IMR-90 (cell line): ENCODE measurements around the gene RPS15A. TPM values are rescaled to one million over a fixed set of nuclear protein-coding genes. Genes with fewer than 3 reads are reported as not detected.
"Not testable (repeated sequence)": the region's sequence is repeated elsewhere in the genome, so short reads cannot be mapped to it uniquely, and the experiment has no call there.

Source experiments
- ATAC-seq: fragments of 200-7000 bp; cut with Tn5 transposase; 2 replicates; pipeline ENCODE4 v1.9.1; 2020; ENCODE audit warnings: low read depth, mild to moderate bottlenecking, moderate library complexity
- BruUV-seq: library from RNA; stranded (reverse); fragments of 400-500 nt; replicated peaks from 2 replicates; lab custom pipeline; 2021; lab: Mats Ljungman, UMichigan
- CTCF ChIA-PET: fragments of 300-600 bp; formaldehyde crosslinking; extraction: SDS; loops from one replicate; lab custom pipeline; 2021; ENCODE audit warnings: antibody characterized with exemption; lab: Yijun Ruan, JAX
- POLR2A ChIA-PET: fragments of 300-600 bp; sonication (Branson Sonifier 250); formaldehyde crosslinking; loops from one replicate; lab custom pipeline; 2022; ENCODE audit warnings: antibody characterized with exemption; ENCODE audit not compliant: unreplicated experiment; lab: Charles Lee
- DNase-seq: peaks from one replicate; pipeline ENCODE4 v3.0.0; 2013
- H2AFZ ChIP-seq: replicated peaks from 2 replicates; pipeline ENCODE3; 2013; ENCODE audit warnings: low read length, mild to moderate bottlenecking; ENCODE audit not compliant: poor library complexity
- H2AK5ac ChIP-seq: 2 replicates; pipeline ENCODE4 v1.6.1; 2013; ENCODE audit warnings: low read depth, low read length, inconsistent platforms
- H2AK9ac ChIP-seq: replicated peaks from 2 replicates; pipeline ENCODE3; 2013; ENCODE audit warnings: mild to moderate bottlenecking, low read depth, low read length, moderate library complexity; ENCODE audit not compliant: poor library complexity
- H2BK120ac ChIP-seq: 2 replicates; pipeline ENCODE4 v1.6.1; 2013; ENCODE audit warnings: low read depth, low read length, inconsistent platforms
- H2BK15ac ChIP-seq: 3 replicates; pipeline ENCODE4 v1.6.1; 2013; ENCODE audit warnings: low read depth, low read length, inconsistent platforms
- H2BK20ac ChIP-seq: 2 replicates; pipeline ENCODE4 v1.6.1; 2013; ENCODE audit warnings: low read depth, mild to moderate bottlenecking, inconsistent platforms, low read length, moderate library complexity
- H2BK5ac ChIP-seq: 2 replicates; pipeline ENCODE4 v1.6.1; 2013; ENCODE audit warnings: mild to moderate bottlenecking, low read depth, low read length, inconsistent platforms; ENCODE audit not compliant: poor library complexity, severe bottlenecking
- H3K14ac ChIP-seq: replicated peaks from 2 replicates; pipeline ENCODE4 v1.6.1; 2013; ENCODE audit warnings: low read depth, low read length, inconsistent platforms
- H3K18ac ChIP-seq: 2 replicates; pipeline ENCODE4 v1.6.1; 2013; ENCODE audit warnings: low read depth, low read length, control low read depth
- H3K23ac ChIP-seq: 2 replicates; pipeline ENCODE4 v1.6.1; 2013; ENCODE audit warnings: low read depth, low read length, inconsistent platforms
- H3K27ac ChIP-seq: 2 replicates; pipeline ENCODE4 v1.5.1; 2013; ENCODE audit warnings: mild to moderate bottlenecking, control low read depth, low read length; ENCODE audit not compliant: insufficient read depth
- H3K27me3 ChIP-seq: 2 replicates; pipeline ENCODE4 v1.6.1; 2013; ENCODE audit warnings: low read length; ENCODE audit not compliant: control insufficient read depth, insufficient read depth
- H3K36me3 ChIP-seq: 2 replicates; pipeline ENCODE4 v1.6.1; 2013; ENCODE audit warnings: low read length, mixed read lengths; ENCODE audit not compliant: control insufficient read depth, insufficient read depth
- H3K4ac ChIP-seq: 2 replicates; pipeline ENCODE4 v1.6.1; 2013; ENCODE audit warnings: low read depth, low read length, inconsistent platforms
- H3K4me1 ChIP-seq: 2 replicates; pipeline ENCODE4 v1.6.1; 2013; ENCODE audit warnings: low read length, mixed read lengths; ENCODE audit not compliant: control insufficient read depth, insufficient read depth
- H3K4me2 ChIP-seq: 2 replicates; pipeline ENCODE4 v1.6.1; 2013; ENCODE audit warnings: low read depth, mild to moderate bottlenecking, control low read depth, low read length, moderate library complexity
- H3K4me3 ChIP-seq: 2 replicates; pipeline ENCODE4 v1.5.1; 2013; ENCODE audit warnings: low read depth, mild to moderate bottlenecking, control low read depth, low read length, moderate library complexity; ENCODE audit not compliant: insufficient read depth
- H3K56ac ChIP-seq: 2 replicates; pipeline ENCODE4 v1.6.1; 2013; ENCODE audit warnings: low read length, inconsistent platforms; ENCODE audit not compliant: insufficient read depth; ENCODE audit errors: extremely low read depth
- H3K79me1 ChIP-seq, 2 experiments: 2 replicates each; pipeline ENCODE4 v1.6.1; 2013; ENCODE audit warnings: low read length in 2 of 2, inconsistent platforms in 1 of 2, low read depth in 1 of 2
- H3K9ac ChIP-seq: 2 replicates; pipeline ENCODE4 v1.6.1; 2013; ENCODE audit warnings: low read depth, low read length, control low read depth
- H3K9me1 ChIP-seq: 2 replicates; pipeline ENCODE4 v1.6.1; 2013; ENCODE audit warnings: low read length, inconsistent platforms; ENCODE audit not compliant: insufficient read depth
- H3K9me3 ChIP-seq: 2 replicates; pipeline ENCODE4 v1.6.1; 2013; ENCODE audit warnings: low read length; ENCODE audit not compliant: control insufficient read depth, insufficient read depth
- H4K20me1 ChIP-seq: 2 replicates; pipeline ENCODE4 v1.6.1; 2013; ENCODE audit warnings: low read length, inconsistent platforms; ENCODE audit not compliant: insufficient read depth
- H4K5ac ChIP-seq: 2 replicates; pipeline ENCODE4 v1.6.1; 2013; ENCODE audit warnings: mild to moderate bottlenecking, low read depth, low read length, control low read depth
- H4K8ac ChIP-seq, 2 experiments: 2 replicates each; pipeline ENCODE4 v1.6.1; 2013; ENCODE audit warnings: low read depth in 2 of 2, low read length in 2 of 2, control low read depth in 1 of 2, inconsistent platforms in 1 of 2
- H4K91ac ChIP-seq: 2 replicates; pipeline ENCODE4 v1.6.1; 2013; ENCODE audit warnings: low read depth, low read length, inconsistent platforms; ENCODE audit not compliant: insufficient read depth
- CTCF ChIP-seq: conservative IDR thresholded peaks from 2 replicates; pipeline ENCODE4 v1.5.1; 2012; ENCODE audit warnings: mild to moderate bottlenecking, low read depth, low read length, improper control_type of control experiment
- RAD21 ChIP-seq: IDR thresholded peaks from 2 replicates; pipeline ENCODE4 v1.6.1; 2012; ENCODE audit warnings: low read length, improper control_type of control experiment
- WGBS, 2 experiments: methylation state at CpG; one replicate each; pipeline versions ENCODE4 v1.1.5 to v1.1.7; 2013; ENCODE audit warnings: missing lambda C conversion rate in 2 of 2; ENCODE audit not compliant: insufficient read length in 1 of 2; ENCODE audit errors: extremely low coverage in 2 of 2; 5-methylcytosine and 5-hydroxymethylcytosine counted together
- dilution Hi-C: fragments of 300-500 bp; cut with HindIII; formaldehyde crosslinking; loops from one replicate; pipeline ENCODE4 v1.14.3; 2018; ENCODE audit warnings: low sequenced_read_pairs; ENCODE audit not compliant: unreplicated experiment
- in situ Hi-C: fragments of 300-500 bp; cut with MboI; formaldehyde crosslinking; loops from 3 replicates; pipeline ENCODE4 v1.14.3; 2019; ENCODE audit warnings: low sequenced_read_pairs, inconsistent platforms, mixed read lengths
- intact Hi-C: fragments of 100-400 bp; cut with micrococcal nuclease; formaldehyde crosslinking; loops from 2 replicates; pipeline ENCODE4 v1.10.0; 2022
- polyA plus RNA-seq, 3 experiments: library from polyadenylated mRNA; depleted of rRNA; stranded (reverse); fragments of >200 nt; gene quantifications; 2 replicates each; pipeline ENCODE4 v1.2.3, GENCODE V29; 2012; ENCODE audit warnings: low replicate concordance in 1 of 3
- total RNA-seq: library from RNA; depleted of rRNA; stranded (reverse); fragments of >200 nt; gene quantifications from 2 replicates; pipeline ENCODE4 v1.2.3, GENCODE V29; 2012

Gene RPS15A
- total and polyA plus RNA-seq, 2 of the 4 experiments (the other 2 are of a cell fraction), result 4,588 to 4,619 TPM

- H4K5ac ChIP-seq, H3K27ac ChIP-seq, H2BK20ac ChIP-seq, H2AK9ac ChIP-seq, DNase-seq, H2AFZ ChIP-seq, H3K27me3 ChIP-seq, H3K36me3 ChIP-seq, H3K79me1 ChIP-seq, H4K91ac ChIP-seq, H3K9ac ChIP-seq, H3K9me3 ChIP-seq, POLR2A ChIA-PET, BruUV-seq, H3K4me3 ChIP-seq, H3K56ac ChIP-seq, H3K9me1 ChIP-seq, in situ Hi-C loops, dilution Hi-C loops, H2BK5ac ChIP-seq, H3K23ac ChIP-seq, H2AK5ac ChIP-seq, H3K14ac ChIP-seq, H2BK120ac ChIP-seq, H3K4ac ChIP-seq, H3K18ac ChIP-seq, H4K8ac ChIP-seq, intact Hi-C loops, CTCF ChIA-PET, H2BK15ac ChIP-seq, H4K20me1 ChIP-seq, H3K4me1 ChIP-seq, H3K4me2 ChIP-seq: not testable (repeated sequence)
- TF ChIP-seq CTCF, result peak; percentile 44
- peak; percentile 57 for TF ChIP-seq RAD21
- peak; percentile 98 for ATAC-seq
- WGBS, 2 experiments, result 48% methylated on average over 2 of the region's 21 CpGs; no CpG with 5 or more reads in 1 of the 2 experiments
These were observed 30.3 kb downstream of the RPS15A start for GRCh38 chr16:18759598-18760520.

GRCh38 chr16:18757960-18758660, 32.0 kb downstream of the RPS15A start:
- POLR2A ChIA-PET, CTCF ChIA-PET, intact Hi-C loops: not testable (repeated sequence)

More at GRCh38 chr16:18757960-18758660, 32.0 kb downstream of the RPS15A start:
- H4K20me1 ChIP-seq, H3K27me3 ChIP-seq, H2BK15ac ChIP-seq, H3K4ac ChIP-seq, H4K91ac ChIP-seq, H2AK5ac ChIP-seq, H3K14ac ChIP-seq, H4K8ac ChIP-seq, H3K9me3 ChIP-seq, H4K5ac ChIP-seq, H2BK20ac ChIP-seq, H3K23ac ChIP-seq, H3K18ac ChIP-seq, ATAC-seq, dilution Hi-C loops, H3K56ac ChIP-seq, H3K9me1 ChIP-seq, H3K4me2 ChIP-seq, H3K79me1 ChIP-seq, H2AK9ac ChIP-seq, DNase-seq, H2BK5ac ChIP-seq, H3K4me3 ChIP-seq, H2AFZ ChIP-seq, H3K4me1 ChIP-seq, in situ Hi-C loops, H3K27ac ChIP-seq, H3K9ac ChIP-seq, H2BK120ac ChIP-seq, BruUV-seq, H3K36me3 ChIP-seq: not testable (repeated sequence)
- WGBS, 2 experiments, result no CpG with 5 or more reads among the region's 10 CpGs
